Measurements from ENCODE around the gene VPS18. TPM values are rescaled to one million over a fixed set of nuclear protein-coding genes. Genes with fewer than 3 reads are reported as not detected.

Gene VPS18, protein sequence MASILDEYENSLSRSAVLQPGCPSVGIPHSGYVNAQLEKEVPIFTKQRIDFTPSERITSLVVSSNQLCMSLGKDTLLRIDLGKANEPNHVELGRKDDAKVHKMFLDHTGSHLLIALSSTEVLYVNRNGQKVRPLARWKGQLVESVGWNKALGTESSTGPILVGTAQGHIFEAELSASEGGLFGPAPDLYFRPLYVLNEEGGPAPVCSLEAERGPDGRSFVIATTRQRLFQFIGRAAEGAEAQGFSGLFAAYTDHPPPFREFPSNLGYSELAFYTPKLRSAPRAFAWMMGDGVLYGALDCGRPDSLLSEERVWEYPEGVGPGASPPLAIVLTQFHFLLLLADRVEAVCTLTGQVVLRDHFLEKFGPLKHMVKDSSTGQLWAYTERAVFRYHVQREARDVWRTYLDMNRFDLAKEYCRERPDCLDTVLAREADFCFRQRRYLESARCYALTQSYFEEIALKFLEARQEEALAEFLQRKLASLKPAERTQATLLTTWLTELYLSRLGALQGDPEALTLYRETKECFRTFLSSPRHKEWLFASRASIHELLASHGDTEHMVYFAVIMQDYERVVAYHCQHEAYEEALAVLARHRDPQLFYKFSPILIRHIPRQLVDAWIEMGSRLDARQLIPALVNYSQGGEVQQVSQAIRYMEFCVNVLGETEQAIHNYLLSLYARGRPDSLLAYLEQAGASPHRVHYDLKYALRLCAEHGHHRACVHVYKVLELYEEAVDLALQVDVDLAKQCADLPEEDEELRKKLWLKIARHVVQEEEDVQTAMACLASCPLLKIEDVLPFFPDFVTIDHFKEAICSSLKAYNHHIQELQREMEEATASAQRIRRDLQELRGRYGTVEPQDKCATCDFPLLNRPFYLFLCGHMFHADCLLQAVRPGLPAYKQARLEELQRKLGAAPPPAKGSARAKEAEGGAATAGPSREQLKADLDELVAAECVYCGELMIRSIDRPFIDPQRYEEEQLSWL
- total RNA-seq (2014; rRNA removed; shearing (Covaris generic); ENCODE audit: low replicate concordance): 12.6 and 18.1 TPM in 2 replicates

DNA sequence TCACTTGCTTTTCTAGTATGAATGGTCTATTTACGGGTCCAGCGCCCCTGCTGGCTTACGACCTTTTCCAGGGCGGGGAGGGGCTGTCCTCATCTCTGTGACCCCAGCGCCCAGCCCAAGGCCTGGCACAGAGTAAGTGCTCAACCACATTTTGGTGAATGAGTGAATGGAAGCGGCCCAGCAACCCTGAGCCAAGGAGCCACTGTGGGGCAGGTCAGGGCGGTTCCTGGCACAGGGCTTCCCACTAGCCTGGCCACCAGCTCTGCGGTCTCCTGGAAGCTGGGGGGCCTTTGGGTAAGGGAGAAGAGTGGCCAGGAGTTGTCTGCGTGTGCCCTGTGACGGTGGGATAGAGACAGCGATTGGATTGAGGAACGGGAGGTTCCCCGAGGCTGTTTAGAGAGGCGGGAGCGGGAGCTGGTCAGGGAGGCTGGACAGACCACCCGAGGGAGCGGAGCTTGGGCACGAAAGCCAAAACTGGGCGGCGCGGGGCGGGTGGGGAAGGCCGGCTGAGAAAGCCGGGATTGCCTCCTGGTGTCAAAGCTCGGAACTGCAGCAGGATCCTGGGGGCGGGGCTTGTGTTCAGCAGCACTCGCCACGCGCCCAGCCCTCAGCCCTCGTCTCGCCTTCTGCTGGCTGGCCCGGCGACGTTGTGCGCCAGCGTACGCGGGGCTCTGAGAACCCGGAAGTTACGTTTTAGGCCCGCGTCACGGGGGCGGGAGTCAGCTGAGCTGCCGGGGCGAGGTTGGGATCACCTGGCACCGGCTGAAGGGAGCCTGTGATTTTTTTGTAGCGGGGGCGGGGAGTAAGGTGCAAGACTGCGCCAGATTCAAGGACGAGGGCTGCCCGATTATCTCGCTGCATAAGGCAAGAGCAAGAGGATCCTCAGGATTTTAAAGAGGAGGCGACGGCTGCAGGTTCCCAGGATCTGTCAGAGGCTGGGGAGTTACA lies at the start of gene VPS18:
VPS18 (plus strand) TSS at position 718 of the 948 bp plus-strand sequence. CDS start 319 bp downstream, outside the sequence.
- 0 out of 2 replicates have a peak, but pooled peaks cover 3% of the 10 kb centered on the region for H3K36me3 ChIP-seq (ENCODE audit: insufficient read depth, low read length)
- DNase-seq: peak; percentile 99
- H4K20me1 ChIP-seq (ENCODE audit: insufficient read depth, low read depth, low read length): 0 out of 2 replicates have a peak, but pooled peaks cover 3% of the 10 kb centered on the region
- no peaks in the 10 kb centered on the region for H3K27me3 ChIP-seq (ENCODE audit: low read length)
- no peaks in the 10 kb centered on the region for H3K9me2 ChIP-seq (replicated peaks; ENCODE audit: insufficient read depth, low read length)
- H2AFZ ChIP-seq (ENCODE audit: low read length): peak within 1 kb of the TSS; percentile 84
- H3K27ac ChIP-seq (ENCODE audit: low read length): no peak within 1 kb of the TSS; the same call in 1 of the 2 replicates
- peaks cover 17% of the 10 kb centered on the region for H3K79me2 ChIP-seq (ENCODE audit: low read length)
- H3K4me3 ChIP-seq (ENCODE audit: low read length): peak within 1 kb of the TSS; percentile 88
- H3K9ac ChIP-seq (ENCODE audit: low read length): peak within 1 kb of the TSS; percentile 86
- H3K9me3 ChIP-seq (ENCODE audit: low read length): no peaks in the 10 kb centered on the region
- H3K4me2 ChIP-seq (ENCODE audit: low read depth, low read length, poor library complexity, severe bottlenecking): peak within 1 kb of the TSS; percentile 98
- peaks cover 28% of the 10 kb centered on the region for H3K4me1 ChIP-seq (ENCODE audit: low read length)

DNA sequence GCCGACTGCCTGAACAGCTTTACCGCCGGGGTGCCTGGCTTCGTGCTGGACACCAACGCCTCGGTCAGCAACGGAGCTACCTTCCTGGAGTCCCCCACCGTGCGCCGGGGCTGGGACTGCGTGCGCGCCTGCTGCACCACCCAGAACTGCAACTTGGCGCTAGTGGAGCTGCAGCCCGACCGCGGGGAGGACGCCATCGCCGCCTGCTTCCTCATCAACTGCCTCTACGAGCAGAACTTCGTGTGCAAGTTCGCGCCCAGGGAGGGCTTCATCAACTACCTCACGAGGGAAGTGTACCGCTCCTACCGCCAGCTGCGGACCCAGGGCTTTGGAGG lies 49.6 kb upstream of the VPS18 start:
- Histone ChIP-seq H3K27ac (ENCODE audit: low read length) (no peak overlapping the region), H4K20me1 (ENCODE audit: insufficient read depth, low read depth, low read length) (no peaks in the 10 kb centered on the region), H3K9ac (ENCODE audit: low read length) (no peak overlapping the region), H3K4me3 (ENCODE audit: low read length) (peak overlapping the region; percentile 58; the same call in 1 of the 2 replicates), H3K27me3 (ENCODE audit: low read length) (no peaks in the 10 kb centered on the region), H2AFZ (ENCODE audit: low read length) (peak overlapping the region; percentile 54; the same call in 1 of the 2 replicates), H3K9me3 (ENCODE audit: low read length) (no peaks in the 10 kb centered on the region), H3K36me3 (ENCODE audit: insufficient read depth, low read length) (no peaks in the 10 kb centered on the region), H3K4me1 (ENCODE audit: low read length) (peaks cover 27% of the 10 kb centered on the region), H3K79me2 (ENCODE audit: low read length) (no peaks in the 10 kb centered on the region), H3K4me2 (ENCODE audit: low read depth, low read length, poor library complexity, severe bottlenecking) (peak overlapping the region; percentile 64), H3K9me2 (replicated peaks; ENCODE audit: insufficient read depth, low read length) (no peaks in the 10 kb centered on the region)
- DNase-seq: no peak

DNA sequence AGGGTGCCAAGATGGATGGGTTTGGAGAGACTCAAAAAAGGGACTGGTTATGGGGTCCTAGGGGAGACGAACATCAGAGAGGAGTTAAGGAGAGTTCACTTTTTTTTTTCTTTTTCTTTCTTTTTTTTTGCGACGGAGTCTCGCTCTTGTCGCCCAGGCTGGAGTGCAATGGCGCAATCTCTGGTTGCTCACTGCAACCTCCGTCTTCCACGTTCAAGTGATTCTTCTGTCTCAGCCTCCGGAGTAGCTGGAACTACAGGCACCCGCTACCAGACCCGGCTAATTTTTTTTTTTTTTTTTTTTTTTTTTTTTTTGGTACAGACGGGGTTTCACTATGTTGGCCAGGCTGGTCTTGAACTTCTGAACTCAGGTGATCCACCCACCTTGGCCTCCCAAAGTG lies 49.2 kb upstream of the VPS18 start:
- H3K27me3 ChIP-seq (ENCODE audit: low read length): no peaks in the 10 kb centered on the region
- H3K79me2 ChIP-seq (ENCODE audit: low read length): no peaks in the 10 kb centered on the region
- H3K4me1 ChIP-seq (ENCODE audit: low read length): peaks cover 27% of the 10 kb centered on the region
- H4K20me1 ChIP-seq (ENCODE audit: insufficient read depth, low read depth, low read length): no peaks in the 10 kb centered on the region
- no peaks in the 10 kb centered on the region for H3K9me2 ChIP-seq (replicated peaks; ENCODE audit: insufficient read depth, low read length)
- no peak overlapping the region for H3K4me3 ChIP-seq (ENCODE audit: low read length)
- H3K36me3 ChIP-seq (ENCODE audit: insufficient read depth, low read length): no peaks in the 10 kb centered on the region
- DNase-seq: no peak
- no peak overlapping the region for H3K9ac ChIP-seq (ENCODE audit: low read length)
- no peak overlapping the region for H2AFZ ChIP-seq (ENCODE audit: low read length)
- no peaks in the 10 kb centered on the region for H3K9me3 ChIP-seq (ENCODE audit: low read length)
- no peak overlapping the region for H3K27ac ChIP-seq (ENCODE audit: low read length)
- no peak overlapping the region for H3K4me2 ChIP-seq (ENCODE audit: low read depth, low read length, poor library complexity, severe bottlenecking)

DNA sequence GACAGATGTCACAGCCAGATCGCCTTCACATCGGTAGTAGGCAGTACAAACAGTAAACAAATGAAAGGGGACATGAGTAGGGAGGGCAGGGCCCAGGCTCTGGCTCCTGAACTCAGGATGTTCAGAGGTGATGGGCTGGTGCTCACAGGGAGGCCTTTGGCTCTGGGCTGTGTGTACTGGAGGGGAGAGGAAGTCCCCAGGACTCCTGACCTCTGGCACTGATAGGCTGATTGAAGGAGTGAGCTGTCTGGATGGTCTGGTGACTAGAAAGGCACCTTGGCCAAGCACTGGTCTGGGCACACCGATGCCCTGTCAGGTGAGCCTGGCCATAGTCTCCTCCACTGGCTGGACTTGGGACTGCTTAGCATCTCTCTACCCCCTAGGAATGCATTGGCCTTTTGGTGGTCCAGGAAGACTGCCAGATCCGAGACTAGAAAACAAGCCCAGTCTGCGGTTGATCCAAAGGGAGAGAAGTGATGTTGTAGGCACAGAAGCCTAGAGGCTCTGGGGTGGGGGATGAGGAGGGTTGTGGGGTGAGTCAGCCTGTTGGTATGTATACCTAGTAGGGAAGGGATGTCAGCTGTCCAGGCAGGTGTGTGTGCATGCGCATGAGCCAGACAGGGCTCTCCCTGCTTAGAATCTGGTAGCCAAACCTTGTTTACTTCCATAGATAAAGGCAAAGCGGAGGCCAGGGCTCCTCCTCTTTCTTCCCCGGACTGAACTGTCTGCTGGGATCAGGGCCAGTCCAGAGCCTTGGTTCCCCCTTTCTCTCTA lies 48.6 kb upstream of the VPS18 start:
- no peaks in the 10 kb centered on the region for H3K9me3 ChIP-seq (ENCODE audit: low read length)
- H3K27ac ChIP-seq (ENCODE audit: low read length): no peak overlapping the region
- no peak overlapping the region for H3K4me2 ChIP-seq (ENCODE audit: low read depth, low read length, poor library complexity, severe bottlenecking)
- no peak overlapping the region for H3K9ac ChIP-seq (ENCODE audit: low read length)
- H3K4me3 ChIP-seq (ENCODE audit: low read length): no peak overlapping the region
- H4K20me1 ChIP-seq (ENCODE audit: insufficient read depth, low read depth, low read length): no peaks in the 10 kb centered on the region
- H2AFZ ChIP-seq (ENCODE audit: low read length): no peak overlapping the region
- no peak for DNase-seq
- H3K27me3 ChIP-seq (ENCODE audit: low read length): no peaks in the 10 kb centered on the region
- H3K79me2 ChIP-seq (ENCODE audit: low read length): no peaks in the 10 kb centered on the region
- H3K9me2 ChIP-seq (replicated peaks; ENCODE audit: insufficient read depth, low read length): no peaks in the 10 kb centered on the region
- peaks cover 27% of the 10 kb centered on the region for H3K4me1 ChIP-seq (ENCODE audit: low read length)
- H3K36me3 ChIP-seq (ENCODE audit: insufficient read depth, low read length): no peaks in the 10 kb centered on the region

DNA sequence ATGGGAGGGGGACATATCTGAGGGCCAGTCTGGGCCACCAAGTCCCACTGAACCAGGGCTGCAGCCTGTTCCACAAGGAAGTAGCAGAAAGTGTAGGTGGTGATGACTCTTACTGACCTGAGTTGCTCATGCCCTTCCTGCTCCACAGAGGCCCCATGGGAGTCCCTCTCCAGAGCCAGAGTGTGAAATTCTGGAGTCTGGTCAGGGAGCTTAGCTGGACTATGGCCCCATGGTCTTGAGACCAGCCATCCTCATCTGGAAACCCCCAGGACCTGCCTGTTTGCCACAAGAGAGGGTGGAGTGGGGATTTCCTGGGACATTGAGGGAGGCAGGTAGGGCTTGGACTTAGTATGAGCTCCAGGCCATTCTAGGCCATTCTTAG lies 47.4 kb upstream of the VPS18 start:
- H3K4me3 ChIP-seq (ENCODE audit: low read length): no peak overlapping the region
- H3K27ac ChIP-seq (ENCODE audit: low read length): no peak overlapping the region
- H3K4me2 ChIP-seq (ENCODE audit: low read depth, low read length, poor library complexity, severe bottlenecking): peak overlapping the region; percentile 24

DNA sequence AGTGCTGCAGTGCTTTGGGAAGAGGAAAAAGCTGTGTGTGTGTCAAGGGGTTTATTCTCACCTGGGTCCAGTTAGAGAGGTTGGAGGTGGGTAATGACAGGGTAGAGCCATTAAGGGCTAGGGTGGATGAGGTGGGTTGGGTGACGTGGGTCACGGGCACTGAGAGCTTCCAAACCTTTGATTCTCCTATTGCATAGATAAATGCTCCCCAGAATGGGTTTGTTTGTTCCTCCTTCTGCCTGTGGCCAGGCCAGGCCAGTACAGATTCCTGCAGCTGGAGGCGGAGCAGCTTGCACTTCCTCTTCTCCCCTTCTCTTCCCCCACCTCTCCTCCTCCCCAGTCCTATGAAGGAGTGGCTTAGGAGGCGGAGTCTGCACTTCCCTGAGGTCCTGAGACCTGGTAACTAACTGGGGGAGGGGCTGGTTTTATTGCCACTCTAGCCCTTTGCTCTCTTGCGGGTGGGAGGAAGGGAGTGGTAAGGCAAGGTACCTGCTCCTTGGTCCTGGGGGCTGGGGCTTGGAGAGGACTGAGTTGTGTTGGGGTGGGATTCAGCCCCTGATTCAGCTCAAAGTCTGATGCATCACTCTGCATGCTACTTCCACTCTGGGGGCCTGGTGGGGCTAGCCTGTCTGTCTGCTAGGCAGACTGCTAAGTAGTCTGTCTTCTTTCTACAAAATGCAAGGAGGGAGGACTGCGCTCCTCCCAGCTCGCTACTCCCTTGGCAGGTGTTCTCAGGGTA lies 46.9 kb upstream of the VPS18 start:
- peak; percentile 82 for DNase-seq
- Histone ChIP-seq H3K9me2 (replicated peaks; ENCODE audit: insufficient read depth, low read length) (no peaks in the 10 kb centered on the region), H3K4me3 (ENCODE audit: low read length) (no peak overlapping the region), H3K9me3 (ENCODE audit: low read length) (no peaks in the 10 kb centered on the region), H3K4me2 (ENCODE audit: low read depth, low read length, poor library complexity, severe bottlenecking) (peak overlapping the region; percentile 24), H4K20me1 (ENCODE audit: insufficient read depth, low read depth, low read length) (no peaks in the 10 kb centered on the region), H3K79me2 (ENCODE audit: low read length) (no peaks in the 10 kb centered on the region), H3K27me3 (ENCODE audit: low read length) (no peaks in the 10 kb centered on the region), H3K4me1 (ENCODE audit: low read length) (peaks cover 27% of the 10 kb centered on the region), H3K27ac (ENCODE audit: low read length) (no peak overlapping the region), H3K9ac (ENCODE audit: low read length) (peak overlapping the region; percentile 29; the same call in 1 of the 2 replicates), H3K36me3 (ENCODE audit: insufficient read depth, low read length) (no peaks in the 10 kb centered on the region), H2AFZ (ENCODE audit: low read length) (peak overlapping the region; percentile 31; the same call in 1 of the 2 replicates)

More for the DNA sequence above, 47.4 kb upstream of the VPS18 start:
- DNase-seq: no peak
- peaks cover 27% of the 10 kb centered on the region for H3K4me1 ChIP-seq (ENCODE audit: low read length)
- no peaks in the 10 kb centered on the region for H3K27me3 ChIP-seq (ENCODE audit: low read length)
- H3K9me3 ChIP-seq (ENCODE audit: low read length): no peaks in the 10 kb centered on the region
- peak overlapping the region; percentile 29; the same call in 1 of the 2 replicates for H3K9ac ChIP-seq (ENCODE audit: low read length)
- no peaks in the 10 kb centered on the region for H3K79me2 ChIP-seq (ENCODE audit: low read length)
- no peaks in the 10 kb centered on the region for H3K36me3 ChIP-seq (ENCODE audit: insufficient read depth, low read length)
- peak overlapping the region; percentile 31; the same call in 1 of the 2 replicates for H2AFZ ChIP-seq (ENCODE audit: low read length)
- H4K20me1 ChIP-seq (ENCODE audit: insufficient read depth, low read depth, low read length): no peaks in the 10 kb centered on the region
- H3K9me2 ChIP-seq (replicated peaks; ENCODE audit: insufficient read depth, low read length): no peaks in the 10 kb centered on the region
